ENCODE results near the gene SAYSD1.

DNA sequence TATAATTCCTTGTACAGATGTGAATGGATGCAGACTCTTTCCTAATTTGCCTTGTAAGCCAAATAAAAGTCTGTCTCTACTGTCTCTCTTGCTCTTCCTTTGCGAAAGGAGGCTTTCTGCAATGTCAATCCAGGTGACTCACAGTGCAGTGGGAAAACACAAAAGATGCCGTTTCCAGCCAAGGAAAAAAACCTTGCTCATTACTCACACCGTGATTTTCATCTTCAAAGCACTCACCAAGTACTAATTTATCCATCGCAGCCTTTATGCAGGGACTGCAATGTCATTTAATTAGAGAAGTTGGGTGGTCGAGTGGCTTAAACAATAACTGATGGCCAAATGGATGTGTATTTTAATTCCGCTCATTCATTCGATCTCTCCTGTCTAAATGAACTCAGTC lies 23.8 kb downstream of the SAYSD1 start:
- TF ChIP-seq GATA3 (IDR thresholded peaks at IDR 0.05; ENCODE audit: low read depth, low read length) (no peak), GATA2 (IDR thresholded peaks at IDR 0.05; ENCODE audit: low read depth, low read length) (no peak)

Data from SH-SY5Y (cell line).